ENCODE data around the gene NT5C2.
"Not testable (repeated sequence)": the region's sequence is repeated elsewhere in the genome, so short reads cannot be mapped to it uniquely, and the experiment has no call there.

The NT5C2 gene

DNA sequence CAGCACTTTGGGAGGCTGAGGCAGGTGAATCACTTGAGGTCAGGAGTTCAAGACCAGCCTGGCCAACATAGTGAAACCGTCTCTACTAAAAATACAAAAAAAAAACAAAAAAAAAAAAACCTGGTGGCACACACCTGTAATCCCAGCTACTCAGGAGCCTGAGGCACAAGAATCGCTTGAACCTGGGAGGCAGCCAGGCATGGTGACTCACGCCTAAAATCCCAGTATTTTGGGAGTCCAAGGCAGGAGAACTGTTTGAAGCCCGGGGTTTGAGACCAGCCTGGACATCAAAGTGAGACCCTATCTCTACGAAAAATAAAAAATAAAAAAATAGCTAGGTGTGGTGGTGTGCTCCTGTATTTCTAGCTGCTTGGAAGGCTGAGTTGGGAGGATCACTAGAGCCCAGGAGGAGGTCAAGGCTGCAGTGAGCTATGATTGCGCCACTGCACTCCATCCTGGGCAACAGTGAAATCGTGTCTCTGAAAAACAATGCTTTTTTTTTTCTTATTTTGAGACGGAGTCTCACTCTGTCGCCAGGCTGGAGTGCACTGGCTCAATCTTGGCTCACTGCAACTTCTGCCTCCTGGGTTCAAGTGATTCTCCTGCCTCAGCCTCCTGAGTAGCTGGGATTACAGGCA, 29.2 kb downstream of the NT5C2 start:
- not testable (repeated sequence) for DNase-seq (ENCODE audit: low read depth, low spot score)

DNA sequence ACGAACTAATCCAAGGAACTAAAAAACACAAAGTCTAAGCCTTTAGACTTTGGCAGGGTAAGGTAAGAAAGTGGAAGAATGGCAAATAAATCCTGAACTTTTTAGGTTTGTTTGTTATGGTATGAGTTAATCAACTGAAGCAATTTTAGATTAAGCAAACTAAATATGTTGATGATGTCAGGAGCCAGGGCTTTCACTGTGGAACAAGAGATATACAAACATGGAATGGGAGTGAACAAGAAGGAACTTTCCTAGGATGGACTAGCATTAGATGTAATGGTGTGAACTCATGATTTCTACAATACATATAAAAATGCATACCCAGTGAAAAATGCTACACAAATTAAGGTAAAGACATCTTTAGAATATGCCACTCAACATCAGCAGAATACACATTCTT, 35.8 kb downstream of the NT5C2 start:
- no peak for DNase-seq (ENCODE audit: low read depth, low spot score)

- DNase-seq (ENCODE audit: low read depth, low spot score): no peak
Observed at GRCh38 chr10:103155471-103156085, 37.5 kb downstream of the NT5C2 start.

GRCh38 chr10:103154521-103155299, 38.4 kb downstream of the NT5C2 start:
- DNase-seq (ENCODE audit: low read depth, low spot score): no peak

- DNase-seq (ENCODE audit: low read depth, low spot score): no peak
Observed at GRCh38 chr10:103153302-103154197, 39.5 kb downstream of the NT5C2 start.

GRCh38 chr10:103149991-103150622, 43.0 kb downstream of the NT5C2 start:
- DNase-seq (ENCODE audit: low read depth, low spot score): no peak

GRCh38 chr10:103147645-103148044, 45.4 kb downstream of the NT5C2 start:
- no peak for DNase-seq (ENCODE audit: low read depth, low spot score)

DNA sequence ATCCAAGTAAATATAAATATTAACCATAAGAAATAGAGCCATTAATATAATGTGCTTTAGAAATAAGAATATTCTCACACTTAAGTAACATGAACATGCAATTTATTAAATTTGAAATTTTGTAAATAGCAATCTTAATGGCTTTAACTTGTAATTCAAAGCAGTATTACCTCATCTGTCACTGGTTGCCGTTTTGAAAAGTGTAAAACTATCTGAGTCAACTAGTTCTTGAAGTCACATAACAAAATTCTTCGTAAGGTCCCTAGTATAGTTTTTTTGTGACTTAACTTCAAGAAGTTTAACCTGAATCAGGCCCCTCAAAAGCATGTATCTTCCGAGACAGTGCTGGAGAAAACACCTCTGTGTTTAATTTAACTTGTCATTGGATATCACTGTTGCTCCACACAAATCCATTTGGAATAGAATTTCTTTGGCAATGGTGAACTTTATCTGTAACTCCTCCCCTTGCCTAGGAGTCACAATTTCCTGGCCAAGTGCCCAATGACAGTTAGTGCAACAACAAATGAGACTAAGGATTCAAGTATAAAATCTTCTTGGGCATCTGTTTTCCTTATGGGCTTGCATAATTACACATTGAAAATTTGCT, 47.1 kb downstream of the NT5C2 start:
- DNase-seq (ENCODE audit: low read depth, low spot score): no peak

DNA sequence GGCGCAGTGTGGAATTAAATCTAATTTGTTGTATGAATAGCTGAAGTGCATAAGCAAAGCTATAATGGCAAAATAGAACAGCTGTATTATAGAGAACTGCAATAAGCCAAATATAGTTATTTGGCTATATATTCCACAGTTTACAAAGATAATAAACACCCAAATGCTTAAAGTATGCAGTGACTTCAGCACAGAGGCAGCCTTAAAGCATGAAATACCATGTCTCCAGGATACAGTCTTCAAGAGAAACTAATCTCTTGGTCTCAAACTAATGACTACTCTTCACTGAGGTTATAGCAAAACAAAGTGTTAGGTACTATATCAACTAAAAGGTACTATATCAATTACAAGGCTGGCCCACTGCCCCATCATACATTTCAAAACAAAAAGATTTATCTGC, 48.0 kb downstream of the NT5C2 start:
- DNase-seq (ENCODE audit: low read depth, low spot score): no peak

GRCh38 chr10:103144041-103144440, 49.0 kb downstream of the NT5C2 start:
- DNase-seq (ENCODE audit: low read depth, low spot score): no peak

- DNase-seq (ENCODE audit: low read depth, low spot score): not testable (repeated sequence)
Observed at GRCh38 chr10:103143641-103144040, 49.4 kb downstream of the NT5C2 start.

GRCh38 chr10:103141950-103142349, 51.1 kb downstream of the NT5C2 start:
- DNase-seq (ENCODE audit: low read depth, low spot score): no peak

- no peak for DNase-seq (ENCODE audit: low read depth, low spot score)
Observed at GRCh38 chr10:103140469-103140868, 52.6 kb downstream of the NT5C2 start.

GRCh38 chr10:103139803-103140202, 53.3 kb downstream of the NT5C2 start:
- no peak for DNase-seq (ENCODE audit: low read depth, low spot score)

DNA sequence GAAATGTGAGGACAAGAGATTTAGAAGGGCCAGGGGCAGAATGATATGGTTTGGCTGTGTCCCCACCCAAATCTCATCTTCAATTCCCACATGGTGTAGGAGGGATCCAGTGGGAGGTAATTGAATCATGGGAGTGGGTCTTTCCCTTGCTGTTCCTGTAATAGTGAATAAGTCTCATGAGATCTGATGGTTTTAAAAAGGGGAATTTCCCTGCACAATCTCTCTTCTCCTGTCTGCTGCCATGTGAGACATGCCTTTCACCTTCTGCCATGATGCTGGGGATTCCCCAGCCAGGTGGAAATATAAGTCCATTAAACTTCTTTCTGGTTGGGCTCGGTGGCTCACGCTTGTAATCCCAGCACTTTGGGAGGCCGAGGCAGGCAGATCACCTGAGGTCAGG, 57.9 kb downstream of the NT5C2 start:
- not testable (repeated sequence) for DNase-seq (ENCODE audit: low read depth, low spot score)

DNA sequence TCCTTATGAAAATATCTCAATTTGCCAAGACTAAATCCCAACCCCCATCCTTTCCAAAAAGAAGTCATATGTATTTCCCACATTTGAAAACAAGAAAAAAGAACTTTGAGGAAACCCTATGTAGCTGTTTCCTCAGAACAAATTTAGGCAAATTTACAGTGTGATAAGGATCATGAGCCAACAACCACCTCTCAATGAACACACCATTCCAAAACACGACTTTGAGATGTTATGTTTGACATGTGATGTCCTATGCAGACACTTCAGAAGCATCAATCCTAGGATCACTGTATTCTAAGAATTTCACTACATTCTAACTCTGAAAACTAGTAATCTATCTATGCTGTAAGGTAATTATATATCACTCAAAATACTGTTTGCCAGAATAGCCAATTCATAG, 62.2 kb downstream of the NT5C2 start:
- no peak for DNase-seq (ENCODE audit: low read depth, low spot score)

- DNase-seq (ENCODE audit: low read depth, low spot score): not testable (repeated sequence)
Observed at GRCh38 chr10:103130180-103130579, 62.9 kb downstream of the NT5C2 start.

- DNase-seq (ENCODE audit: low read depth, low spot score): no peak
Observed at GRCh38 chr10:103127241-103127640, 65.8 kb downstream of the NT5C2 start.

- no peak for DNase-seq (ENCODE audit: low read depth, low spot score)
Observed at GRCh38 chr10:103125323-103126267, 67.5 kb downstream of the NT5C2 start.

Measured in ELF-1 (cell line).